HG02798 (cell line): Measurements from ENCODE around the gene ZNF777.
A peak's percentile ranks its signal among the peaks of the same experiment; 100 is the strongest.
"Not testable (repeated sequence)": the region's sequence is repeated elsewhere in the genome, so short reads cannot be mapped to it uniquely, and the experiment has no call there.

Experiments used
- ATAC-seq: cut with Tn5 transposase; IDR thresholded peaks from one replicate; pipeline ENCODE4 v1.9.1; 2021; ENCODE audit warnings: mild to moderate bottlenecking; ENCODE audit not compliant: unreplicated experiment, poor library complexity

The ZNF777 gene

DNA sequence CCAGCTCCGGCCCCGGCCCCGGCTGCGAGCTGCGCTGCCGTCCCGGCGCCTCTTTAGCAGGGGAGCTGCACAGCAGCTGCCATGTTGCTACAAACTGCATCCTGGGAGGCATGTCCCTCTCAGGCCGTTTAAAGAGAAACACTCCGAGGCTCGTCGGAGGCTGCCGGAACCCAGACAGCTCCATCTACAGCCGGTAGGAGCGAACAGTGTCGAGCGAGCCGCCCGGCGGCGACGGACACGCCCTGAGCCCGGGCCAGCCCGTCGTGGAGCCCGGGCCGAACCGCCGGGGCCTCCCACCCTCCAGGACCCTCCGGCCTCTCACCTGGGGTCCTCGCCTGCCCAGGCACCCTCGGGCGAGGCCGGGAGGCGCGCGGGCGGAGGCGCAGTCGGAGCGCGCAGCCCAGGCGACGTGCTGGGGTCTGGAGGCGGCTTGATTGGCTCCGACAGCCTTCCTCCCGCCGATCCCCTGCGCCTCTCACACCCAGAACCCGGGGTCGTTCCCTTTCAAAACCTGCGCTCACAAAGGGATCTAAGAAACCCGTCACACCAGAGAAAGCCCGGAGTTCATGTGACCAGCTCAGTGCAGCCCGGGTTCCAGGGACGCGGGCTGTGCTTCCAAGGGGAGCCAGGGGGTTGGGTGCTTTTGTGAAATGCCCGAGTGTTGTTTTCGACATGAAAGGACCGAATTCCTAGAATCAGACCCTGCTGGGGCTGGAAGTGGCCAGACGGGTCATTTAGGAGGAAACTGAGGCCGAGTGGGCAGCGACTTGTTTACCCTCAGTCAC is at the start of gene ZNF777:
Gene ZNF777 (minus strand): TSS at position 570 of the 785 bp plus-strand sequence. CDS start 5,040 bp downstream, outside the sequence.
- peak; percentile 96 for ATAC-seq

DNA sequence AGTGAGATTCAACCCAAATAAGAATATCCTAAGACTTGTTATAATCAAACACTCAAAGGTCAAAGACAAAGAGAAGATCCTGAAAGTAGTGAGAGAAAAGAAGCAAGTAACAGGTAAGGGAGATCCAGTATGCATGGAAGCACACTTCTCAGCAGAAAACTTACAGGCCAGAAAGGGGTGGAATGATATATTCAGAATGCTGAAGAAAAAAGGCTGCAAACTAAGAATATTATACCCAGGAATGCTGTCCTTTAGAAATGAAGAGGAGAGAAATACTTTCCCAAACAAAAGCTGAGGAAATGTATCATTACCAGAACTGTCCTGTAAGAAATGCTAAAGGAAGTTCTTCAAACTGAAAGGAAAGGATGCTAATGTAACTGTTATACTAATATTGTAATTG is 49.4 kb upstream of the ZNF777 start:
- ATAC-seq: no peak

DNA sequence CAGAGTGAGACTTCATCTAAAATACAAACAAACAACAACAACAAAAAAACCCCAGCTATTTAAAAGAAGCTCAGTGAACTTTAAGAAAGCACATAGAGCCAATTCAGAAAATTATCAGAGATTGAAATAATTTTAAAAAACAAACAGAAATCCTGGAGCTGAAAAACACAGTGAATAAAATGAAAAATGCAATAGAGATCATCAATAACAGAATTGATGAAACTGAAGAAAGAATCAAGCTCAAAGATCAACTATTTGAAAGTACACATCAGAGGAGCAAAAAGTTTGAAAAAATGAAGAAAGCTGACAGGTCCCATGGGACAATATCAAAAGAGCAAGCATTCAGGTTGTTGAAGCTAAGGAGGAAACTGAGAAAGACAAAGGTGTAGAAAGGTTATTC is 48.9 kb upstream of the ZNF777 start:
- ATAC-seq: no peak

DNA sequence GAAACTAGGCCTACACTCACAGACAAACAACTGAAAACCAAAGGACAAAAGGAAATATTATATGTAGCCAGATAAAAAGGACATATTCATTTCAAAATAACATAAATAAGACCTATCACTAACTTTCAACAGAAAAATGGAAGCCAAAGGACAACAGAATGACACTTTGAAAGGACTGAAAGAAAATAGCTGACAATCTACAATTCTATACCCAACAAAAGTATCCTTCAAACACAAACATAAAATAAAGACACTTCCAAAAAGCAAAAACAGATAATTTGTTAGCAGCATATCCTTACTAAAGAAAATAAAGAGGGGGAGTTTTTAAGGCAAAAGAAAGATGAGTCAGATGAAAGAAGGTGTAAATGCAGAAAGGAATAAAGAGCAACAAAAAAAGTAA is 44.7 kb upstream of the ZNF777 start:
- ATAC-seq: no peak

DNA sequence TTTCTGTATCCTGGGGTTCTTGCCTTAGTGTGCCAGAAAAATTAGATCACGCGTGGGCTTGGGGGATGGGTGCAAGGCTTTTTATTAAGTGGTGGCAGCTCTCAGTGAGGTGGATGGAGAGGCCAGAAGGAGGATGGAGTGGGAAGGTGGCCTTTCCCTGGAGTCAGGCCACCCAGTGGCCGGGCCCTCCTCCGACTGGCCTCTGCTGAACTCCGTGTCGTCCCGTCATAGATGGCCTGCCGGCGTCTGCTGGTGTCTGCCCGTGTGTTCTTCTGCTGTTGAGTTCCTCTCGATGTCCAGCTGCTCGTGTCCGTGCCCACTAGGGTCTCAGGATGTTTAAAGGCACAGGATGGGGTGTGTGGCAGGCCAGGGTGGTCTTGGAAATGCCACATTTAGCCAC is 40.8 kb upstream of the ZNF777 start:
- no peak for ATAC-seq

DNA sequence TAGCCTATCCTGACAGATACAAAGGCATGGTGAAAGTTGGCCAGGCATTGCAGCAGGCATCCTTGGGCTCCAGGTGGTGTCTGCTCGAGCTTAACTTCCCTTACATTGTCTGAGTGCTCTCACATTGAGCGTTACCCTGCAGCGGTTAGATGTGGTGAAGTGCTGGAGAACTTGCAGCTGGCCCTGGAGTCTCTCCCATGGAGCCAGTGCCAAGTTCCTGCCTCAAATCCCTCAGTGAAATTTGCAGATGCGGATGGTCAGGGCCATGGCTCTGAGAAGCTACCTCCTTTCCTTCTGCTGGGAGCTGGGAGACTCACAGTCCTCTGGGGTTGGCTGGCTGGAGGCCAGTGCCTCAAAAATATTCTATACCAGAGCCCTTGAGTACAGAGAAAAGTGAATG is 40.0 kb upstream of the ZNF777 start:
- ATAC-seq: no peak

DNA sequence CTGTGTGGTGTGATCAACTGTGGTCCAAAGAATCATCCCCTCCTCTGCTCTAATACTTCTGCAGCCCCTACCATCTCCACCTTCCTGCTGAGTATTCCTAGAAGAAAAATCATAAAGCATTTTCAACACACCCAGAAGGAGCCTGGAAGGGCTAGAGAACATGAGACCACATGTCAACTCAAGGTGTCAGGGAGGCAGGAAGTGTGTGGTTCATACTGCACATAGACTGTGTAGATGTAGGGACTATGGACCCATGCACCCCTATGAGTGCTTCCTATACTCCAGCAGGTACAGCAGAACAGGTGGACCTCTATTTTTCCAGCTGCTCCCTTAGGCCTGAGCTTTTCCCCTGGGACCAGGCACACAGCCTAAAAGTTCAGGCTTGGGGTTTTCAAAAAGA is 39.3 kb upstream of the ZNF777 start:
- no peak for ATAC-seq

DNA sequence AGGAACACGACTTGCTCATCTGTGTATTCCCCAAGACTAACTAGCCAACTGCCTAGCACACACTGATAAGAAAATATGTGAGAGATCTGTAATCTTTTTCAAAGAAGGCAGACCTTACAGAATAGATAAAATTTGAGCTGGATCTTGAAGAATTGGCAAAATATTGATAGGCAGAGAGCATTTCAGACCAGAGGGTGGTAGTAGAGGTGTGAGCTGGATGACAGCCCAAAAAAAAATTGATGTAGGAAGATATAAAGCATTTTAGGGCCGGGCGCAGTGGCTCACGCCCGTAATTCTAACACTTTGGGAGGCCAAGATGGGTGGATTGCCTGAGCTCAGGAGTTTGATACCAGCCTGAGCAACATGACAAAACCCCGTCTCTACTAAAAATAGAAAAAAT is 37.9 kb upstream of the ZNF777 start:
- ATAC-seq: no peak

DNA sequence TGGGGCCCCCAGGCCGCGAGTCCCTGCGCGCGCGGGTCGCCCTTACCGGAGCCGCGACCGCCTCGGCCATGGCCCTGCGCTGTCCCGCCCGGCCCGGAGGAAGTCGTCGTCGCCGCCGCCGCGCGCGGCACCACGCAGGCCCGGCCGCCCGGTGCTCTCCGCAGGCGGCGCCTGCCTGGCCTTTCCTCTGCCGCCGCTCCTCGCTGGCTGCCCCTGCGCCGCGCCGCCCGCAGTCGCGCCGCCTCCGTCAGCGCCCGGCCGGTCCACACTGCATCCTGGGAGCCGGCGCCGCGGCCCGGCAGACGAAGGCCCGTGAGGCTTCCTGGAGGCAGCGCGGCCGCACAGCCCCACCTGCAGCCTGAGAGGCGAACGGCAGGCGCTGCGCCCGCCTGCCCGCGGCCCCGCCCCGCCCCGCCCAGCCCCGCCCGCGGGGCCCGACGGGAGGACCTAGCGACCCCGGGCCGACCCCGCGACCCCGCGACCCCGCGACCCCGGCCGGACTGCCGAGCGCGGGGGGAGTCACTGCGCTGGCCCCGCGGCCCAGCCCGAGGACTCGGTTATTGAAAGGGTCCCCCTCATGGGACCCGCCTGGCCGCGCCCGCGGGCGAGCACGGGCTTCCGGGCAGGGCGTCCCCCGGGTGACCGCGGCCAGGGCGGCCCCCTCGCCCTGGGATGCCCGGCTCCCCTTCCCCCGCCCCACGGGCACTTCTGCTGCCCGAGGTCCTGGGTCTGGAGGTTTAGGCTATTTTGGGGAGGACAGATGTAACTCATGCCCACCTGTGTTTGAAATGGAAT is 36.8 kb upstream of the ZNF777 start, which contains the start of gene ZNF746:
Gene ZNF746 (minus strand): TSS at position 343 of the 795 bp plus-strand sequence. CDS start 273 bp downstream, at position 70.
- peak; percentile 96 for ATAC-seq

DNA sequence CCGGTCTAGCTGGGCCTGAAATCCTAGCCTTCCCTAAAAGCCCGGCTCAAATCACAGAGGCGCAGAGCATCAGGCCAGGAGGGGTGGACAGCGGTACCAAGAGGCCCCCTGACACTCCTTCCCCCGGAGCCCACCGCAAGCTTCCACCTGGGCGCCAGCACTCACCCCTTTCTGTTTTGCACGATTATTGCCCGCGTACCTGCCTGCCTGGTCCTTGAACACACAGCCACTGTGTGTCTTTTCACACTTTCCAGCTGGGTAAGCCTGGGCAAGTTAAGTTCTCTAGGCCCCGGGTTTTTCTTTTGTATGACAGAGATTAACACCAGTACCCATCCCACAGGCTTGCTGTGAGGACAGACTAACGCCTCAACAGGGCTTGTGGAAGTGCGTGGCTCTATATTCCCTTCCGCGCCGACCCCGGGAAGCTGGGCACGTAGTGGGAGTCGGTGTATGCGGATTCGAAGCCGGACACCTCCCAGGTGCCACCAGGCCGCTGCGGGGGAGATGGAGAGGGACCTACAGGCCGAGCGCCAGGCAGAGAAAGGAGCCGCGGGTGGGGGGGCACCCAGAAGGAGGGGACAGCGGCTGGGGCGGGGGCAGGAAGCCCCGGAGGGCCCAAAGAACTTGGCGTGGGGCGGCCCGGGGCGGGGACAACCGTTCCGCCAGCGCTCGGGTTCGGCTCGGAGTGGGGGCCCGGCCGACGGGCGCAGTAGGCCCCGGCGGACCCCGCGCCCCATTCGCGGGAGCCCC is 36.0 kb upstream of the ZNF777 start:
- ATAC-seq: peak; percentile 25

DNA sequence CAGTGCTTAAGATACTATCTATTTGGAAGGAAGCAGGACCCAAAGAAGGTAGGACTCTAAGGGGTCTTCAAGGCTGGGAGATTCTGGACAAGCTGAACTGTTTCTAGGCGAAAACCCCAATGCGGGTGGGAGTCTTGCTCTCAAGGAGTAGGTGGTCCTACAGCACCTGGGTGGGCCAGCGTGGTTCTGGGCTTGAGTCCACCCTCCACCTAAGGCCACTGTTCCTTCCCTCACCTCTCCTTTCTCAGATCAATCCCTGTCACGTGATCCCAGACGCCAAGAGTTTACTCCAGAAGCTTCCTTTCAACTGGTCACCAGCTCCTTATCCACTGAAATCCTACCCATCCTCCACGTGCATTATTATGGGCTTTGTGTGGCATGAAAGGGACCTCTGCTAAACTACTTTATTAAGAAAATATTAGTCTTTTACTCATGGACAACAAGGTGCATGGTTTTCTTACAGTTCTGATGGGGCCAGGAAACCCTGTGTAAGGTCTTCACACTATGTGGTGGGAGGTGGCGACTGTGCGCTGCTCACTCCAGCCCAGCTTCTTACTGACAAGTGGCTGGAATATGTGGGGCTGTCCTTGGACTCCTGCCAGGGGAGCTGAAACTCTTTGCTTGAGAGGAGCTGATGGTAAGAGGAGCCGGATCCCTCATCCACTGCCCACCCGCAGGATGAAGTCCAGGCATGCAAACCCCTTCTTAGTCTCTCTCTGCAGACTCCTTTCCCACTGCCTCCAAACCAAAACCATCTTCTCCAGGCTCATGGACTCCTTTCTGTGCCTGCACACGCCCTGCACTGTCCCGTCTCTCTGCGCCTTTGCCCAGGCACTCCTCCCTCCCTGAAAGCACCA is 35.2 kb upstream of the ZNF777 start:
- ATAC-seq: no peak

DNA sequence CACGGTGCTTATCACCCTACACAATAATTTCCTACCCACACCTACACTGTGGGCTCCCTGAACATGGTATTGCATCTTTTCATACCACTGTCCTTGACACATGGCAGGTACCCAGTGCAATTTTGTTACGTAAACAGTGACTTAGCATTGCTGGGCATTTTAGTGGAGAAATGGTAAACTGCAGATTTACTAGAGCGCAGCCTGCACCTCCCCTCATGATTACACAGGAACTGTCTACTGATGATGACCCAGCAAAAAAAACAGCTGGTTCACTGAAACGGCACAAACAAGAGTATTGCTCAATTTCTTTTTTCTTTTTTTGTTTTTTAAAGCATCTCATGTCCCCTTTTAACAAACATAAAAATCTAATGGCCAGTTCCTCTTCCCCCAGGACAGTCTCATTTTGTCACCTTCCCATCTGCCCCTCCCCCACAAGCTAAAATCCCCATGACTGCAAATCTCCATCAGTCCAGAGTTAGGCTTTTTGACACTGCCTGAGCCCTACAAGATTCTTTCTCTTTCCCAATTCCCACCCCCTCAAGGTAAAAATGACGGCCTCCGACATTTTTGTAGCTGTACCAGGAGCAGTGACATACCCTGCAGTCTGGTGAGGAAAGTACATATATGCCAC is 34.0 kb upstream of the ZNF777 start:
- ATAC-seq: no peak

DNA sequence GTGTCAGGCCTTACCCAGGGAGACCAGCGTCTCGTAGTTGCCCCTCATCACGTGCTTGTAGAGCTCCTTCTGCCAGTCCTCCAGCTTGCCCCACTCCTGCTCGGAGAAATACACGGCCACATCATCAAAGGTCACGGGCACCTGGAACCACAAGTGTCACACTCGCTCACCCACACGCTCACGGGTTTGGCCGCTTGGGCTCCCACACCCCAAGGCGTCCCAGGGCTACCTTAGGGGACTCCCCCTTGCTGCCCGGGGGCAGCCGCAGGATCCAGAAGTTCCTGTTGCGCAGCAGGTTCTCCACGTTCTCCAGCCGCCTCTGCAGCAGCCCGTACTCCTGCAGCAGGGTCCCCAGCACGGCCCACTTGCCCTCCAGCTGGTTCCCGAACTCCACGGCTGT is 33.1 kb upstream of the ZNF777 start:
- not testable (repeated sequence) for ATAC-seq

DNA sequence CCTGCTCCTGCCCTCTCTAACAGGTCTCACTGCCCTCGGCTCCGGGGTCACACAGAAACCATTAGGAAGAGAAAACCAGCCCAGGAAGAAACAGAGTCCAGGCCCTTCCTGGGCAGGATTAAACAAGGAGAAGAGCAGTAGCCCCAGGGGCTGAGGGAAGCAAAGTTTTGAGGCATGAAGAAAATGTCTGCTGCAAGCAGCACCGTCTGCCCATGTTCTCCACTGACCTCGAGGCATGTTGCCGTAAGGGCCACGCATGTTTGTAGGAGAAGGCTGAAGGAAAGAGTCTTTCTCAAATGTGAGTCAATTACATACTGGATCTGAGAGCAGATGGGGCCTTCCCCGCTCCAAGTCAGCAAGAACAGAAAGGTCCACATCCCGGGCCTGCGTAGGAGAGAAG is 32.5 kb upstream of the ZNF777 start:
- no peak for ATAC-seq

DNA sequence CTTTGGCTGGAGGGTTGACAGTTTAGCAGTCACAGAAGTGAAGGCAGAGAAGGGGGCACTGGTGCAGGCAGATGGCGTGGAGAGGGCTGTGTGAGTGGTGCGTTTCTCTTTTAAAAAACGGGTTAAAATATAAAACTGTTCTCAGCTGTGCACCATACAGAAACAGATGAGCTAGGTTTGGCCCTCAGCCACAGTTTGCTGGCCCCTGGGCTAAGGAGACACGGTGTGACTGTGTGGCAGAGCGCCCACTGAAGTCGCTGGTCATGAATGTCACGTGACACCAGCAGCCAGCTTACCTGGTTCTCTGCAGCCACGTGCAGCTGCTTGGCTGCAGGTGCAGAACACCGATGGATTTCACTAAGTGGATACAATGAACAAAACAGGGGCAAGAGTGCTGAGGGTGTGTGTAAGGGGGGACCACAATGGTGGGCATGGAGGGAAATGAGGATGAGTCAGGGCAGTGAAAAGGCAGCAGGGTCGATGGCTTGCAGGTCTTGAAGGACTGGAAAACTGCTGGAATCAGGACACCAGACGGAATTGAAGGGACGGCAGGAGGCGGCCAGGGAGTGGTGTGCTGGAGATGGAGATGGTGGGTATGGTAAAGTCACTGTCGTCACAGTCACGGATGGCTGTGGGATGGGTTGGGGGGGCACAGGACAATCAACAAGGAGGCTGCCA is 29.4 kb upstream of the ZNF777 start:
- ATAC-seq: no peak

DNA sequence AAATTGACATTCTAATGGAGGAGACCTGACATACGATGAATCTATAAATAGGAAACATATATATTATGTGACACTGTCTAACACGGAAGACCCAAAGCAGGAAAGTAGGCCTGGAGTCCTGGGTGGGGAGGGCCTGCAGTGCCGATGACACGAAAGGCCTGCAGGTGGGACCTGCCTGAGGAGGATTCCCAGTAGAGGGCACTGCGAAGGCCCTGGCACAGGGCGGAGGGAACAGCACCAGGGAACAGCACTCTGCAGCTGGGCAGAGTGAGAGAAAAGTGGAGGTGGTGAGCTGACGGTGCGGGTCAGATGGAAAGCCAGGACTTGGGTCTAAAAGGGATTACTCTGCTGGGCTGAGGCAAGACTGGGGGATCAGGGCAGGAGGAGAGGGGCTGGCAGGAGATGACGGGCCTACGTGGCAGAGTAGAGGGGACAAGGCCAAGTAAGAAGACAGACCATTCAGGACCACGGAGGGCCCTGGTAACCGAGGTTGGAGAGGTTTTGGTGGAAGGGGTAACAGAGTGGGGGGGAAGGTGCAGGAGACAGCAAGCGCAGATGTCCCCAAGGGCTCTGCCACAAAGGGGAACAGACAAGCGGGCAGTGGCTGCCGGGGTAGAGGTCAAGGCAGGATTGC is 28.6 kb upstream of the ZNF777 start:
- ATAC-seq: no peak

DNA sequence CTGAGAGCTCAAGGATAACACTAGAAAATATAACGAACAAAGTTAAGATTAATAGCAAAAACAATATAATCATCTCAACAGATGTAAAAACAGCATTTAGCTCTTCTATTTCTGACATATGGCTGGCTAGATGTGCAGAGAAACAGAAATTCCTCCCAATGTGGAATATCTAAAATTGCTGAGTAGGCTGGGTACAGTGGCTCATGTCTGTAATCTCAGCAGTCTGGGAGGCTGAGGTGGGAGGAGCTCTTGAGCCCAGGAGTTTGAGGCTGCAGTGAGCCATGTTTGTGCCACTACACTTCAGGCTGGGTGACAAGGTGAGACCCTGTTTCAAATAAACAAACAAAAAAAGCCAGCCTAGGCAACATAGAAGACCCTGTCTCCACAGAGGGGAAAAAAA is 18.7 kb upstream of the ZNF777 start:
- no peak for ATAC-seq

DNA sequence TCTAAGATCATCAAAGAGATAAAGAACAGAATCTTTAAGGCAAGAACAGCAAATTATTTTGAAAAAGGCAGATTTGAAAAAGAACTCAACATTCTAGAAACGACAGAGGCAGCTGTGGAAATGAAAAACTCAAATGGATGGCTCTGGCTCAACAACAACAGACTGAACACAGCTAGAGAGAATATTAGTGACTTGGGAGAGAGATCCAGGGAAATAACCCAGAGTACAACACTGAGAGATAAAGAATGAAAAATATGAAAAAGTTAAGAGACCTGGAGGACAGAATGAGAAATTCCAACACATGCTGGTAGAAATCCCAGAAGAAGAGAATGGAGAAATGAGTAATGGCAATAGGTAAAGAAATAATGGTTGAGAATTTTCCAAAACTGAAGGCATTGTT is 17.9 kb upstream of the ZNF777 start:
- no peak for ATAC-seq
